Prostate gland (tissue), 2 donors: Measurements from ENCODE around the gene TSSC4.

Source experiments
- CTCF ChIP-seq, 4 experiments: fragments of 200-600 bp in 2 of 4; fragments of 450-650 bp in 2 of 4; sonication (generic) in 2 of 4; IDR thresholded peaks; 1 replicate in 3 of 4; 2 replicates in 1 of 4; pipeline ENCODE4 v1.5.1; 2016 to 2019; ENCODE audit warnings: antibody characterized with exemption in 4 of 4, mild to moderate bottlenecking in 2 of 4, moderate library complexity in 2 of 4
- POLR2A ChIP-seq: fragments of 450-650 bp; IDR thresholded peaks from one replicate; pipeline ENCODE4 v1.6.1; 2016; ENCODE audit warnings: antibody characterized with exemption, mild to moderate bottlenecking
- POLR2AphosphoS5 ChIP-seq: sonication (generic); formaldehyde crosslinking; IDR thresholded peaks from one replicate; pipeline ENCODE4 v1.6.1; 2017; ENCODE audit warnings: antibody characterized with exemption

GRCh38 chr11:2390725-2391151 is 9.8 kb upstream of the TSSC4 start:
- TF ChIP-seq POLR2A (no peak), CTCF (IDR thresholded peaks at IDR 0.05) (no peak), POLR2AphosphoS5 (no peak)
